CD4-positive, alpha-beta T cell (primary cell): ENCODE data around the gene CAPN10. TPM values are rescaled to one million over a fixed set of nuclear protein-coding genes. Genes with fewer than 3 reads are reported as not detected.

Experiments
- ATAC-seq: fragments of 200-7000 bp; cut with Tn5 transposase; one replicate; pipeline ENCODE4 v1.10.0; 2022; ENCODE audit warnings: mild to moderate bottlenecking; ENCODE audit not compliant: poor library complexity
- CTCF ChIA-PET: fragments of 350-600 bp; sonication (Branson Sonifier 250); formaldehyde crosslinking; loops from one replicate; lab custom pipeline; 2021; ENCODE audit warnings: antibody characterized with exemption, inconsistent platforms; lab: Charles Lee
- POLR2A ChIA-PET: fragments of 350-600 bp; sonication (Branson Sonifier 250); formaldehyde crosslinking; loops from one replicate; lab custom pipeline; 2021; ENCODE audit warnings: antibody characterized with exemption, inconsistent platforms; lab: Charles Lee
- DNase-seq, 14 experiments: peaks; one replicate each; pipeline ENCODE4 v3.0.0-alpha.2; 2013 to 2020; ENCODE audit warnings: mixed read lengths in 2 of 14
- H3K27ac ChIP-seq, 2 donors: one replicate each; pipeline versions ENCODE4 v1.5.1 to v1.7.0; 2013; ENCODE audit warnings: low read length in 2 of 2, low read depth in 1 of 2, mild to moderate bottlenecking in 1 of 2
- H3K27me3 ChIP-seq, 2 experiments: 1 replicate in 1 of 2; 2 replicates in 1 of 2; pipeline versions ENCODE4 v1.6.1 to v1.7.0; 2013; ENCODE audit warnings: low read length in 2 of 2, control low read depth in 1 of 2, mild to moderate bottlenecking in 1 of 2, moderate library complexity in 1 of 2; ENCODE audit not compliant: insufficient read depth in 2 of 2, control insufficient read depth in 1 of 2
- H3K36me3 ChIP-seq: one replicate; pipeline ENCODE4 v1.6.1; 2013; ENCODE audit warnings: low read length, control low read depth; ENCODE audit not compliant: insufficient read depth
- H3K4me1 ChIP-seq: one replicate; pipeline ENCODE4 v1.6.1; 2013; ENCODE audit warnings: low read length, control low read depth; ENCODE audit not compliant: insufficient read depth
- H3K4me3 ChIP-seq: one replicate; pipeline ENCODE4 v1.5.1; 2013; ENCODE audit warnings: mild to moderate bottlenecking, low read length, moderate library complexity
- H3K9me3 ChIP-seq, 2 experiments: 1 replicate in 1 of 2; 2 replicates in 1 of 2; pipeline versions ENCODE4 v1.6.1 to v1.7.0; 2013; ENCODE audit warnings: low read length in 2 of 2, mild to moderate bottlenecking in 2 of 2, control low read depth in 1 of 2, moderate library complexity in 1 of 2; ENCODE audit not compliant: control insufficient read depth in 1 of 2, insufficient read depth in 1 of 2
- H3K27ac Mint-ChIP-seq: one replicate; pipeline ENCODE4 v1.8.0; 2020; ENCODE audit warnings: mixed read lengths
- H3K27me3 Mint-ChIP-seq: one replicate; pipeline ENCODE4 v1.8.0; 2021; ENCODE audit warnings: mixed read lengths
- H3K36me3 Mint-ChIP-seq: one replicate; pipeline ENCODE4 v1.8.0; 2021; ENCODE audit warnings: low read depth, mixed read lengths
- H3K4me1 Mint-ChIP-seq: one replicate; pipeline ENCODE4 v1.8.0; 2021; ENCODE audit warnings: low read depth, mixed read lengths
- H3K4me3 Mint-ChIP-seq: one replicate; pipeline ENCODE4 v1.8.0; 2020; ENCODE audit warnings: mild to moderate bottlenecking, mixed read lengths
- H3K9me3 Mint-ChIP-seq: one replicate; pipeline ENCODE4 v1.8.0; 2020; ENCODE audit warnings: mixed read lengths
- CTCF ChIP-seq: fragments of 200-600 bp; IDR thresholded peaks from one replicate; pipeline ENCODE4 v1.8.0; 2022; ENCODE audit warnings: antibody characterized with exemption, mild to moderate bottlenecking
- intact Hi-C, 2 experiments: fragments of 100-400 bp; cut with DNase I in 1 of 2; cut with micrococcal nuclease in 1 of 2; formaldehyde crosslinking; loops; one replicate each; pipeline versions ENCODE4 v1.15.1 to v1.9.0; 2023 to 2025; cut with DNase I, micrococcal nuclease
- total RNA-seq, 174 experiments: library from RNA in 2 of 174; stranded (reverse) in 2 of 174; gene quantifications; one replicate each; pipeline ENCODE4 v1.2.3 and lab custom pipeline; 2021 to 2026

CAPN10 gene
- total RNA-seq, 2 experiments from 2014 or later: 40.6 to 42.1 TPM

- CTCF ChIA-PET: no interaction called here
- Histone ChIP-seq H3K36me3 (peaks cover 70% of the 10 kb centered on the region), H3K27me3 (no peaks in the 10 kb centered on the region), H3K27ac (no peak overlapping the region), H3K9me3 (no peaks in the 10 kb centered on the region), H3K4me1 (peaks cover 31% of the 10 kb centered on the region), H3K4me3 (no peak overlapping the region)
- no peaks in the 10 kb centered on the region for H3K27me3 Mint-ChIP-seq
- DNase-seq (no peak), ATAC-seq (no peak)
- H3K9me3 Mint-ChIP-seq: no peaks in the 10 kb centered on the region
- intact Hi-C loops: no loop called here
- no peak overlapping the region for H3K4me3 Mint-ChIP-seq
- H3K4me1 Mint-ChIP-seq: peaks cover 24% of the 10 kb centered on the region
- no peak for TF ChIP-seq CTCF
- H3K27ac Mint-ChIP-seq: no peak overlapping the region
- H3K36me3 Mint-ChIP-seq: peaks cover 44% of the 10 kb centered on the region
- POLR2A ChIA-PET: no interaction called here
Measured at GRCh38 chr2:240591226-240591625, 4.7 kb downstream of the CAPN10 start.

DNA sequence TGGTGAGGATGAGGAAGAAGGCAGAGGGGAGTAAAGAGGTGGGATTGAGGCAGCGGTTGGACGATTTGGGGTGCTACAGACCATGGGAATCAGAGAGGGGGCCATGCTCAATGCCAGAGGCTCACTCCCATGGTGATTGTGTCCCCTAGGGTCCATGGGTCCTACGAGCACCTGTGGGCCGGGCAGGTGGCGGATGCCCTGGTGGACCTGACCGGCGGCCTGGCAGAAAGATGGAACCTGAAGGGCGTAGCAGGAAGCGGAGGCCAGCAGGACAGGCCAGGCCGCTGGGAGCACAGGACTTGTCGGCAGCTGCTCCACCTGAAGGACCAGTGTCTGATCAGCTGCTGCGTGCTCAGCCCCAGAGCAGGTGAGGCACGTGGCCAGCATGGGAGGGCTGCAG is 5.2 kb downstream of the CAPN10 start:
- Histone ChIP-seq H3K9me3 (no peaks in the 10 kb centered on the region), H3K27ac (no peak overlapping the region), H3K27me3 (no peaks in the 10 kb centered on the region), H3K36me3 (peaks cover 75% of the 10 kb centered on the region), H3K4me1 (peaks cover 31% of the 10 kb centered on the region), H3K4me3 (no peak overlapping the region)
- DNase-seq (peak in 1 of 14 experiments; percentile 3), ATAC-seq (no peak)
- TF ChIP-seq CTCF: no peak
- CTCF ChIA-PET: no interaction called here
- Mint-ChIP-seq H3K36me3 (peaks cover 43% of the 10 kb centered on the region), H3K27ac (no peak overlapping the region), H3K4me1 (peaks cover 23% of the 10 kb centered on the region), H3K9me3 (no peaks in the 10 kb centered on the region), H3K27me3 (no peaks in the 10 kb centered on the region), H3K4me3 (no peak overlapping the region)
- intact Hi-C loops: no loop called here
- POLR2A ChIA-PET: no interaction called here

DNA sequence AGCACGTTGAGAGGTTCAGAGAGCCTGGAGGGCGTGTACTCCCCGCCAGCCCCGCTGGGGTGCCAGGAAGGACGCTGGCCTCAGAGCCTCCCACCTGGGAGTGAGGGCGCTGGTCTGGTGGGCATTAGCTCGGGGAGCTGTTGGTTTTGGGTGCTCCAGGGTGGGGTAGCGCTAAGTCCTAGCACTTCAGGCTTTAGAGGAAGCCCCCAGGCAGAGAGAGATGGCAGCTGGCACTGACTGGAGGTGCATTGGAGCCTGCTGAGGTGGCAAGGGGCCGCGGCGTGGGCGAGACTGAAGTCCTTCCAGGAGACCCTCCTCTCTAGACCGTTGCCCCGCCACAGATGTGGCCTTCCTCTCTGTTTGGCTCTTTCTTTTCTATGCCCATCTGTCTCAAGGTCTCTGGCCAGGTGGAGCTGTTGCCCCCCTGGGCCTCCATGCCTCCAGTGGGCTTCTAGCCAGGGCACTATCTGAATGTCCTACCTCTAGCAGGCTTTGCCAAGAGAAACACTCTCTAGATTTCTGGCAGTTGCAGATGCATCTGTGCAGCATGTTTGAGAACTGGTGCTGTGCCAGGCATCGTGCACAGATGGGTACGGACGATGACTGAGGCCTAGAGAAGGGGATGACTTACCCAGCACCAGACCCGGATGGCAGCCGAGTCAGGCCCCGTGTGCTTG is 6.6 kb downstream of the CAPN10 start:
- peaks cover 19% of the 10 kb centered on the region for H3K4me1 ChIP-seq
- H3K27me3 Mint-ChIP-seq: no peaks in the 10 kb centered on the region
- no peaks in the 10 kb centered on the region for H3K9me3 ChIP-seq
- H3K27ac ChIP-seq: no peak overlapping the region
- no peaks in the 10 kb centered on the region for H3K27me3 ChIP-seq
- H3K4me3 Mint-ChIP-seq: no peak overlapping the region
- no peak overlapping the region for H3K4me3 ChIP-seq
- no peak for ATAC-seq
- H3K9me3 Mint-ChIP-seq: no peaks in the 10 kb centered on the region
- intact Hi-C loops: no loop called here
- H3K27ac Mint-ChIP-seq: no peak overlapping the region
- no peak for TF ChIP-seq CTCF
- peaks cover 10% of the 10 kb centered on the region for H3K4me1 Mint-ChIP-seq
- ChIA-PET CTCF (no interaction called here), POLR2A (no interaction called here)
- H3K36me3 Mint-ChIP-seq: peaks cover 33% of the 10 kb centered on the region
- H3K36me3 ChIP-seq: peaks cover 89% of the 10 kb centered on the region
- peak in 1 of 14 experiments; percentile 17 for DNase-seq
